Uterus (tissue), 2 donors: ENCODE data around the gene EDN2.

Experiments used
- CTCF ChIP-seq, 4 experiments: fragments of 200-600 bp in 2 of 4; fragments of 450-650 bp in 2 of 4; sonication (generic) in 2 of 4; IDR thresholded peaks; one replicate each; pipeline ENCODE4 v1.5.1; 2016 to 2019; ENCODE audit warnings: antibody characterized with exemption in 4 of 4, mild to moderate bottlenecking in 2 of 4, moderate library complexity in 1 of 4
- POLR2A ChIP-seq, 2 donors: fragments of 450-650 bp; IDR thresholded peaks; one replicate each; pipeline ENCODE4 v1.6.1; 2016; ENCODE audit warnings: antibody characterized with exemption in 2 of 2, mild to moderate bottlenecking in 1 of 2, moderate library complexity in 1 of 2

- no peak for TF ChIP-seq CTCF (IDR thresholded peaks at IDR 0.05)
- TF ChIP-seq POLR2A (IDR thresholded peaks at IDR 0.05) = no peak
These were observed 45.8 kb downstream of the EDN2 start for GRCh38 chr1:41438711-41439110.
